NCI-H2081 (cell line): ENCODE data around the gene ZNF518B.
A peak's percentile ranks its signal among the peaks of the same experiment; 100 is the strongest.
"Not testable (repeated sequence)": the region's sequence is repeated elsewhere in the genome, so short reads cannot be mapped to it uniquely, and the experiment has no call there.

Experiments
- DNase-seq, 2 experiments: peaks; one replicate each; lab custom pipeline; 2025; lab: John Stamatoyannopoulos, UW

ZNF518B gene

DNA sequence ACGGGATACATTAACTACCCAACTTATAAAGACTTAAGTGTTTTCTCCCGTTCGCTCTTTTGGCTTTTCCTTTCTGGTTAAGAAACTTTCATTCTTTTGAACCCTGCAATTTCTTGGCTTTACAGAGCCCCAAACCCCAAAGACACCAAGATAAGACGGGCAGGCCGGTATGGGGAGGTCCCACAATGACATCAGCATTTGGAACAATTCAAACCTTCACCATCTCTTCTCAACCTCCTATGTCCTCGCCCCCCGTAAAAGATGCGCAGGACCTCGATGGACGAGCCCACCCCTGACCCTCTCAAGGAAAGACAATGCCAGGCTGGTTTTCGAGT lies 999 bp downstream of the ZNF518B start:
- peak in 1 of 2 experiments; percentile 51 for DNase-seq

DNA sequence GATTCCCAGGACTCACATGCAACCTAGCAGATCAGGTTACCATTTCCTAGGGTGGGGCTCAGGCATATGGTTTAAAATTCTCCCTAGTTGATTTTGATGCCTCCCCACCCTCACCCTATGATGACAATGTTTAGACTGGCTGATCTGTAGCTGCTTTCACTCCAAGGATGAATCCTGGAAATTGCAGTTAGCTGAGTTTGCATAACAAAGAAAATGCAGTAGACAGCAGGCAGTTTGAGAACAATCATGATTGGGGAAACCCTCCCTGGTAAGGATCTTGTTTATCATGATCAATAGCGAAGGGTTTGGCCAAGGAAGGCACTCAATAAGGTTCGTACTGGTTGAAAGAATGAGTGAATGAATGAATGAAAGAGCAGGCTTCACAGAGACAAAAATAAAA lies 2.1 kb downstream of the ZNF518B start:
- DNase-seq, result no peak

DNA sequence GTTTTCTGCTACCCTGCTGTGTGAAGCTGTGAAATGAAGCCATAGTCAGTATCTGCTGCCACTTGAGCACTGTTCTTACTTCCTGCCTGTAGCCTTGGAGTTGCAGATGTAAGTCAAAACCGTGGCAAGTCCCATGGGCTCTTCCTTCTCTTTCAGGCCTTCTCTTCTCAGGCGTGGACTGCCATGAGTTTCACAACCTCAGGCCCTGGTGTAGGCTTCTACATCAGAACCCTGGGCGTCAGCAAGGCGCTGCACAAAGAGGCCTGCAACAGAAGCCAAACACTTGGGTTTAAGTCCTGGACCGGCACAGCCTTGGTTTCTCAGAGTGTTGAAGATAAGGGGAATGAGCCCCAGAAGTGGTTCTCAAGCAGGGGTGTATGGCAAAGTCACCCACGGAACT lies 2.5 kb downstream of the ZNF518B start:
- DNase-seq, result no peak

DNA sequence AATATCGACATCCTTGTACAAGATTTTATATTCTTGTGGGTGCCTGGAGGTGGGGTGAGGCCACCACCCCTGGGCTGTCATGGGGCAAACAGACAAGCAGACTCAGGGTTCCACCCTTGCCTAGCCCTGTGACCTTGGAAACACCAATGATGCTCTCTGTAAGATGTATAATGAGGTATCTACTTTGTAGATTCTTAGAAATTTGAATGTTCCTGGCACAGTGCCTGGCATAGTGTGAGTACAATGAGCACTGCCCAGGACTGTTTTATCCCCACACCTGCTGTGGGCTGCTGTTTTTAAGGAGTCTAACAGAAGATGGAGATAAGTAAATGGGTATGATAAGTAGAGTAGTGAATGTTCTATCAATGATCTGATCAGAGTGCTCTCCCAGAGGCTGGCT lies 3.1 kb downstream of the ZNF518B start:
- no peak for DNase-seq

DNA sequence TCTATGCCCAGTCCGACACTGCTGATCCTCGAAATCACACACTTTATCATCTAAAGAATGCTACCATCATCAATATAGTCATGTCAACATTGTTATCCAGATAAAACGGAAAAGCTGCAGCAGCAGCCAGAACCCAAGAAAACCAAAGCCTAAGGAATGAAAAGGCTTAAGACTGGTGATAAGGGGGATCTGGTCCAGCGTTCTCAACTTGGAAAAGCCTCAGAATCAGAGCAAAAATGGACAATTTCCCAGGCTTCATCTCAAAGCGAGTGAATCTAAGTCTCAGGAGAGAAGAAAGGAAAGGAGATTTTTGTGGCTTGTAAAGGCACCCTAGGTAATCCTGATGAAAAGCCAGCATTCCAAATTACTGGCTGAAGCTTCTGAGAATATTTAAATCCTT lies 8.2 kb downstream of the ZNF518B start:
- DNase-seq, result no peak

DNA sequence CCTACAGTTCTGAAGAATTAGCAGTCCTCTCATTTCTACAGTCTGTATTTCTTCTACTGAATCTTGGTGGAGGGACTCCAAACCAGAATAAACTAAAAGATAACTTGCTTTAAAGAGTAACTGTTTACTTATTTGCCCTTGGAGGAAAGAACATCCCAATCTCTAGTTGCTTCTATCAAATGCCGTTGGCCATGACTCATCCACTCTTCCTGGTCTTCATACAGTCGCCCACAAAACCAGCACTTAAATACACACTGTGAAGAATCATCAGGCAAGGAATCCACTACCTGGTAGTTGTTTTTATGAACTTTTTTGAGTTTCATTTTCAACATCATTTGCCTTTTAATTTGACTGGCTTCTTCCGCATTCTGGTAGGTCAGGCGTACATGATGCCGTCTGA lies 14.2 kb downstream of the ZNF518B start:
- no peak for DNase-seq

DNA sequence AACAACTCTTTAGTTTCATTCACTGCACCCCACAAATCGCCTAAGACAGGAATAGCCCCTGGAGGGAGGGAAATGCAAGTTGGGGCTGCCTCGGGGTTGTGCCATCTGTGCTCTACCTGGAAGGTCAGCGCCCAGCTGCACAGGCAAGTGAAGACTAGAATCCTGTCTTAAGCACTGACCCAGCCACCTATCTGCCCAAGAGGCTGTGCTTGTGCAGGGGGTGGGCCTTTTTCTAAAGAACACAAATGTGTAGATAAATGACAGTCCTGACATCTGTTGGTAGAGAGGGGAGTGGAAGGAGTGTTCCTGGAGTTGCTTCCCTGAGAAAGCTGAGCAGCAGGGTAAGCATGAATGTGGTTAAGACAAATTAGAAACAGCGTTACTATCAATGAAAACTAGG lies 15.7 kb downstream of the ZNF518B start:
- no peak for DNase-seq

DNA sequence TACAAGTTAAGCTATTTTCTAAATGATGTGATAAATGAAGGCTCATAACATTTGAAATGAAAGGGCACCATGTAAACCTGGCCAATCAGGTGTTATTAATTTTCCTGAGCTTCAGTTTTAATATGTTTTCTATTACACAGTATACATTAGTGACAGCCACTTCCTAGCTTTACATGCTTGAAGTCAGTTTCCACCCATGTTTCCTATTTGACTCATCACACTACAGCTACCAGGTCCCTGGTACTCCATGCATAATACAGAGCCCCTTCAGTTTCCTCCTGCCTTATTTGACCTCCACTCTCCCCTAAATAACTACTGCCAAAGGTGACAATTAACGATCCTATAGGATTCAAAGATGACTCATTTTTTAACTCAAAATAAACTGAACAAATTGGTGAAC lies 18.3 kb downstream of the ZNF518B start:
- no peak for DNase-seq

DNA sequence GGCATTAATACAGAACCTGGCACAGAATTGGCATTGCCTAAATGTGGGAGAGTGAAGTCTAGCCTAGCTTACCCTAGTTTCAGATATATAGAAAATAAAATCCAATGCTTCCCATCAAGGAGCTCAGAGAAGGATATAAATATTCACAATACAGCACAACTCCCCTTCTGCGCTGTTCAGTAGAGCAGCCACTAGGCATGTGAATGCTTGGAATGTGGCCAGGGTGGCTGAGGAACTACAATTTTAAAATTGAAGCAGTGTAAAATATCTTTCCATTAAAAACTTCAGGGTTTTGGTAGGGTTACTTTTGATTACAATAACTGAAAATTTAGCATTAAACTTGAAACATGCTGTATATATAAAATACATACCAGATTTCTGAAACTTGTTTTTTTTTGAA lies 19.5 kb downstream of the ZNF518B start:
- no peak for DNase-seq

DNA sequence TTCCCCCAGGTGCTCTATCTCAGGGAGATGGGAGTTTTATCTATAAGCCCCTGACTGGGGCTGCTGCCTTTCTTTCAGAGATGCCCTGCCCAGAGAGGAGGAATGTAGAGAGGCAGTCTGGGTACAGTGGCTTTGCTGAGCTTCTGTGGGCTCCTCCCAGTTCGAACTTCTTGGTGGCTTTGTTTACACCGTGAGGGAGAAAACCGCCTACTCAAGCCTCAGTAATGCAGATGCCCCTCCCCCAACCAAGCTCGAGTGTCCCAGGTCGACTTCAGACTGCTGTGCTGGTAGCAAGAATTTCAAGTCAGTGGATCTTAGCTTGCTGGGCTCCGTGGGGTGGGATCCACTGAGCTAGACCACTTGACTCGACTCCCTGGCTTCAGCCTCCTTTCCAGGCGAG lies 29.5 kb downstream of the ZNF518B start:
- not testable (repeated sequence) for DNase-seq

DNA sequence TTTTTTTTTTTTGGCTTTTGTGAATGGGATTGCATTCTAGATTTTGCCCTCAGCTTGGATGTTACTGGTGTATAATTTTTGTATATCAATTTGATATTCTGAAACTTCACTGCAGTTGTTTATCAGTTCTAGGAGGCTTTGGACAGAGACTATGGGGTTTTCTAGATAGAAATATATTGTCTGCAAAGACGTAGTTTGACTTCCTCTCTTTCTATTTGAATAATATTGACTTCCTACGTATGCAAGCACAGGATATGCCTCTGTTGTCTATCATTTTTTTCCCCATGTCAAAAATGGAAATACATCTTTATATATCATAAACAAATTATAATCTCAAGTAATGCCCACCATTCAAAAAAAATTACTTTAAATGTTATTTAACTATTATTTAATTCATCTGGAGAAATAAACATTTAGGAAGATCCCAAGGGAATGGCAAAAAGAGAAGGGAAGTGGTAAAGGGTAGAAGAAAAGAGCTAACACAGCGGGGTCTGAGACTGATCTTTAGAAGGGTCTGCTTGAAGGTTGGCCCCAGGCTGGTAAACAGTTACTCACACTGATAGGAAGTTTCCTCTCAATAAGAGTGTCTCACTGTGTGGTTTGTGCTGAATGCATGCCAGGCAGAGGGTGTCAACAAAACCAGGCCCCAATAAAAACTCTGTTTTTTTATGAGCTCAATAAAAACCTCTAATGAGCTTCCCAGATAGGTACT lies 35.7 kb downstream of the ZNF518B start:
- peak in 1 of 2 experiments; percentile 40 for DNase-seq

DNA sequence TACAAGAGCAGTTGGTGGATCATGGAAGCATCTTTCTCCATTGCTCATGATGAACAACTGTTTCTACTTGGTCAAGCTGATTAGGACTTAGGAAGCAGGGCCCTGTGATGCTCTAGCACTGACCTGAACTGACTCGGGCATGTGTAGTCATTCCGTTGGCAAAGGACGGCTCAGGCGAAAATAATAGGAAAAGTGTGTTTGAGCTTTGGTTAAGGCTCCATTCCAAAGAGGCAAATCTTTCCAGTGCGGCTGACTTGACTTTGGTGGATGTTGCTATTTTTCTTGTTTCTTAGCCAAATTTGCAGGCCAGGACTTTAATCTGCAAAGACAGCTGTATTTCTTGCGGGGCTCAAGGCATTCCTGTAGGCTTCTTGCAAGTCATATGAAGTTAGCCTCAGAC lies 39.5 kb downstream of the ZNF518B start:
- DNase-seq, result no peak

DNA sequence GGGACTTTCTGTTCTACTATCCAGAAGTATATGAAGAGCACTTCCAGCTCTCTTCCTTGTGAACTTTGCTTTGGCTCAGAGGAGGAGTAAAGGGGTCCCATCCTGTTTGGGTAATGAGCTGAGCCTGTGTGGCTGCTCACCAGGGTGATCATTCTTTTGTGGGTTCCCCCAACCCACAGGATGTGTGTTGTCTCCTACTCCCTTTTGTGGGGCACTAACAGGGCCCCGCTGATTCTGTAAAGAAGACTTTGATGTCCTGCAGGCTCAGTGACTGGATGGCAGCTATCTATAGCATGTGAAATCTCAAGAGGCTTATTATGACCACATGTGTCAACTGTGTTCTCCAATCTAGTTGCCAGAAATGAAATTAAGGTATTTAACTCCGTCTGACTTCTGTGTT lies 40.8 kb downstream of the ZNF518B start:
- DNase-seq, result no peak

DNA sequence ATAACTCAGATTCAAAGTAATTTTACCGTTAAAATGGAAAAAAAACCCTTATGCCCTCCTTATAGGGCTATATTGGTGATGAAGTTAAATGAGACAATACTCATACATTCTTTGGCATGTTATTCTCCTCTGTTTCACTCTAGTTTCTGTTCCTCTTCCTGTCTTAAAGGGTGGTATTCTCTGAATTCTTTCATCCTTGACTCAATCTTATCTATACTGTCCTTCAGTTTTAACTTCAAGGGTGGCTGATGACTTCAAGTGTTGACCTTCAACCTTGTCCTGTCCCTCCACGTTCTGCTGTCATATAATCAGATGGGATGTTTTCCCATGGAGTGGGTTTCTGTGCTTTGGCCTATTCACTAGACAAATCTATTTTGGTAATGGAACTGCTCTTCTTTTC lies 44.0 kb downstream of the ZNF518B start:
- no peak for DNase-seq

DNA sequence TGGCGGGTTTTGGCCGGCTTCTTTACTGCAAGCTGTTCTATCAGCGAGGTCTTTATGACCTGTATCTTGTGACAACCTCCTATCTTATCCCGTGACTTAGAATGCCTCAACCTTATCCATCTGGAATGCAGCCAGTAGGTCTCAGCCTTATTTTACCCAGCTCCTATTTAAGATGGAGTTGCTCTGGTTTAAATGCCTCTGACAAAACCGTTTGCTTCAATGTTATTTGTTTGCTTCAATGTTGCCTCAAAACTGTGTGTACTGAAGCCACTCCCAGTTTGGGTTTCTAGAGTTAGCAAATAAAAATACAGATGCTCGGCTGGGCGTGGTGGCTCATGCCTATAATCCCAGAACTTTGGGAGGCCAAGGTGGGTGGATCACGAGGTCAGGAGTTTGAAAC lies 51.6 kb downstream of the ZNF518B start:
- no peak for DNase-seq

DNA sequence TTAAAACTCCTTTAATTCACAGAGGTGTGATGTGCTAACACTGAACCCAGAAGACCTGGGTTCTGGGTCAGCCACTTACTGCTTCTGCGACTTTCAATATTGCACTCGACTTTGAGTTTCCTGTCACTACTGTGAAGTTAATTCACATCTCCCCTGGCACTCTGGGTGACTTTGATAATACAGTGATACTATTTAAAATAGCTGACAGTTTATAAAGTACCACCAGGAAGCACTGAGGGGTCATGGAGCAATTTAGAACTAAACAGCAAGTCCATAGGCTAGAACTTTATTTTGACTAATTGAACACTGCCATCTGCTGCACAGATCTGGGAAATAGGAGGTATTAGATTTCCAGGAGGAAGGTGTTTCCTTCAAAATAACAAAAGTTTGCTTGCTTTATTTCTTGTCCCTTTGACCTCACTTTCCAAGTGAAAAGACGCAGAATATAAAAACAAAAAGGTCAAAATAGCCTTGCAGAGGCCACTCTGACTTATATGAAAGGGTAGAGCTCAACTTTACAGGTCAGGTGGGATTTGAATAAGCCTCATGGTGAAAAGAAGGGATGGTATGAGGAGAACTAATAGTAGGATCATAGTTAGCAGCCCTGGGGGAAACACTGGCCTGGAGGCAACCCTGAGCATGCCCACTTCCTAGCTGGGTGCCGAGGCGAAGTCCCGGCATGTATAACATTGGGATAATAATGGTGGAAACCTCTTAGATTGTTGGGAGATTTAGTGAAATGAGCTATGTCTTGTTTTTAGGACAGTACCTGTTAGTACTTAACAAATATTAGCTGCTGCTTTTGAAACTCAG lies 53.4 kb downstream of the ZNF518B start:
- peak; percentile 25 to 26 for DNase-seq

DNA sequence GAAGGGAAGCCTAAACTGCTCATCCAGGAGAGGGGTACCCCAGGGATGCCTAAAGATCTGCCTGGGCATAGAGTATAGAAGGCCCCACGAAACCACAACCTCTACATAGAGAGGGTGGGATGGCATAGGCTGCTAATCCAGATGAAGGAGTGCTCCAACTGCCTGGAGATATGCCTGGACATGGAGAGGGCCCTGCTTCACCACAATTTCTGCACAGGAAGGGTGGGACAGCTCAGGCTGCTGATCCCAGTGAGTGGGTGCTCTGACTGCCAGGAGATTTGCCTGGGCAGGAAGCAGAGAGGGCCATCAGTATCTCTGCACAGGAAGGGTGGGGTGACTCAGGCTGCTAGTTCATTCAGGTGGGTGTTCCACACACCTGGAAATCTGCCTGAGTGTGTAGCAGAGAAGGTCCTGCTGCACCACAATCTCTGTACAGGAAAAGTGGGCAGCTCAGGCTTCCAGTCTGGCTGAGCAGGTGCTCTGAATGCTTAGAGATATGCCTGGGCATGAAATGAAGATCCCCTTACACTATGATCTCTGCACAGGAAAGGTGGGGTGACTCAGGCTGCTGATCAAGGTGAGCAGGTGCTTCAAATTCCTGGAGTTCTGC lies 61.1 kb downstream of the ZNF518B start:
- DNase-seq, result no peak
